Measurements from ENCODE around the gene PRR36. TPM values are rescaled to one million over a fixed set of nuclear protein-coding genes. Genes with fewer than 3 reads are reported as not detected.

The PRR36 gene
- total and polyA plus RNA-seq, 8 donors, result 0.18 to 0.61 (median 0.47) TPM; not detected in 4

DNA sequence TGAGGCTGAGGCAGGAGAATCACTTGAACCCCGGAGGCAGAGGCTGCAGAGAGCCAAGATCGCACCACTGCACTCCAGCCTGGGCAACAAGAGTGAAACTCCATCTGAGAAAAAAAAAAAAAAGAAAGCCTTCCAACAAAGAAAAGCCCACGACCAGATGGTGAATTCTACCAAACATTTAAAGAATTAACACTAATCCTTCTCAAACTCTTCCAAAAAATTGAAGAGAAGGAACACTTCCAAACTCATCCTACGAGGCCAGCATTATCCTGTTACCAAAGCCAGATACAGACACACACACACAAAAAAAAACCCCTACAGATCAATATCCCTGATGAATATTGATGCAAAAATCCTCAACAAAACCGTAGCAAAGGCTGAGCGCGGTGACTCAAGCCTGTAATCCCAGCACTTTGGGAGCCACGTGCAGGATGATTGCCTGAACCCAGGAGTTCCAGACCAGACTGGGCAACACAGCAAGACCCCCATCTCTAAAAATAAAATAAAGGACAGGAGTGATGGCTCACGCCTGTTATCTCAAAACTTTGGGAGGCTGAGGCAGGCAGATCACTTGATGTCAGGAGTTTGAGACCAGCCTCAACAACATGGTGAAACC lies 50.4 kb downstream of the PRR36 start:
- H3K27ac ChIP-seq, result no peak overlapping the region
- peaks cover 0 to 3% (median 1%) of the 10 kb centered on the region in 4 donors for H3K9me3 ChIP-seq
- DNase-seq, result no peak
- no peaks in the 10 kb centered on the region for H3K36me3 ChIP-seq
- no peak overlapping the region for H3K4me3 ChIP-seq
- peaks cover 0 to 35% (median 0%) of the 10 kb centered on the region in 3 donors for H3K27me3 ChIP-seq
- TF ChIP-seq POLR2AphosphoS5 (IDR thresholded peaks at IDR 0.05) (no peak), EP300 (IDR thresholded peaks at IDR 0.05) (no peak), POLR2A (IDR thresholded peaks at IDR 0.05) (no peak)
- TF ChIP-seq, protein P1, sequence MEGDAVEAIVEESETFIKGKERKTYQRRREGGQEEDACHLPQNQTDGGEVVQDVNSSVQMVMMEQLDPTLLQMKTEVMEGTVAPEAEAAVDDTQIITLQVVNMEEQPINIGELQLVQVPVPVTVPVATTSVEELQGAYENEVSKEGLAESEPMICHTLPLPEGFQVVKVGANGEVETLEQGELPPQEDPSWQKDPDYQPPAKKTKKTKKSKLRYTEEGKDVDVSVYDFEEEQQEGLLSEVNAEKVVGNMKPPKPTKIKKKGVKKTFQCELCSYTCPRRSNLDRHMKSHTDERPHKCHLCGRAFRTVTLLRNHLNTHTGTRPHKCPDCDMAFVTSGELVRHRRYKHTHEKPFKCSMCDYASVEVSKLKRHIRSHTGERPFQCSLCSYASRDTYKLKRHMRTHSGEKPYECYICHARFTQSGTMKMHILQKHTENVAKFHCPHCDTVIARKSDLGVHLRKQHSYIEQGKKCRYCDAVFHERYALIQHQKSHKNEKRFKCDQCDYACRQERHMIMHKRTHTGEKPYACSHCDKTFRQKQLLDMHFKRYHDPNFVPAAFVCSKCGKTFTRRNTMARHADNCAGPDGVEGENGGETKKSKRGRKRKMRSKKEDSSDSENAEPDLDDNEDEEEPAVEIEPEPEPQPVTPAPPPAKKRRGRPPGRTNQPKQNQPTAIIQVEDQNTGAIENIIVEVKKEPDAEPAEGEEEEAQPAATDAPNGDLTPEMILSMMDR (IDR thresholded peaks at IDR 0.05), result no peak
- H3K4me1 ChIP-seq, result peaks cover 0 to 1% (median 0%) of the 10 kb centered on the region in 4 donors
- intact Hi-C loops (cut with DNase I; ENCODE audit: low total_unique reads), result no loop called here
- WGBS, 5 donors, result 50 to 58% (median 53%) methylated on average over 9 of the region's 9 CpGs

DNA sequence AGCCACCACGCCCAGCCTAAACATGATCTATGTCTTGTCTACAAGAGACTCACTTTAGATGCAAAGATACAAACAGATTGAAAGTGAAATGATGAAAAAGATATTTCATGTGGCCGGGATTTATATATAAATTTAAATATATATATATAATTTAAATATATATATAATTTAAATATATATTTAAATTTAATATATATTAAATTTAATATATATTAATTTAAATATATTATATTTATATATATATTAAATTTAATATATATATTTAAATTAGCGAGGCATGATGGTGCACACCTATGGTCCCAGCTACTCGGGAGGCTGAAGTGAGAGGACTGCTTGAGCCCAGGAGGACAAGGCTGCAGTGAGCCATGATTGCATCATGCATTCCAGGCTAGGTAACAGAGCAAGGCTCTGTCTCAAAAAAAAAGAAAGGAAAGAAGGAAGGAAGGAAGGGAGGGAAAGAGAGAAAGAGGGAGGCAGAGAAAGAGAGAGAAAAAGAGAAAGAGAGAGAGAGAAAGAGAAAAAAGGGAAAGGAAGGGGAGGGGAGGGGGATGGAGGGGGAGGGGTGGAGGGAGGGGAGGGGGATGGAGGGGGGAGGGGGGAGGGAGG lies 51.2 kb downstream of the PRR36 start:
- H3K36me3 ChIP-seq, result no peaks in the 10 kb centered on the region
- intact Hi-C loops (cut with DNase I; ENCODE audit: low total_unique reads), result no loop called here
- no peak for DNase-seq
- no peak overlapping the region for H3K27ac ChIP-seq
- H3K4me1 ChIP-seq, result no peaks in the 10 kb centered on the region
- TF ChIP-seq POLR2AphosphoS5 (IDR thresholded peaks at IDR 0.05) (no peak), EP300 (IDR thresholded peaks at IDR 0.05) (no peak), POLR2A (IDR thresholded peaks at IDR 0.05) (no peak)
- TF ChIP-seq, protein P1 (IDR thresholded peaks at IDR 0.05), result no peak
- 84 to 93% (median 90%) methylated on average over 4 of the region's 4 CpGs for WGBS, 5 donors
- no peak overlapping the region for H3K4me3 ChIP-seq
- peaks cover 0 to 35% (median 0%) of the 10 kb centered on the region in 3 donors for H3K27me3 ChIP-seq
- peaks cover 0 to 10% (median 7%) of the 10 kb centered on the region in 4 donors for H3K9me3 ChIP-seq

DNA sequence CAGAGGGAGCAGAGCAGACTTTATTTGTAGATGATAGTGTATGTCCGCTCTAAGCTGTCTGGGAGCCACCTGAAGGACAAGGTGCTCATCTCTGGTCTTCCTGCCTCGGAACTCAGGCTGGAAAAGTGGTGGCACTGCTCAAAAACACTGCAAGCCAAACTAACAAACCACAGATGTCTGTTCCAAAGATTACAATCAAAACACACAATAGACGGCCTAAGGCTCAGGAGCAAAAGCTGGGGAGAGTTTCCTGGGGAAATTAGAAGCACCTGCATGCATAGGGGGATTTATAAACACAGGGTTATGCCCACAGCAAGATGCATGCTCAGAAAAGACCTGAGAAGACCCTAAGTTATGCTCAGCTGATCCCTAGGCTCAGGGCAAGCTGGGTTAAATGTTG lies 53.6 kb downstream of the PRR36 start:
- Histone ChIP-seq H3K4me1 (no peaks in the 10 kb centered on the region), H3K36me3 (no peaks in the 10 kb centered on the region), H3K9me3 (peaks cover 0 to 31% (median 21%) of the 10 kb centered on the region in 4 donors), H3K27ac (no peak overlapping the region), H3K4me3 (no peak overlapping the region), H3K27me3 (peaks cover 0 to 39% (median 0%) of the 10 kb centered on the region in 3 donors)
- no peak for DNase-seq
- intact Hi-C loops (cut with DNase I; ENCODE audit: low total_unique reads), result no loop called here
- 29 to 50% (median 33%) methylated on average over 3 of the region's 3 CpGs for WGBS, 5 donors
- TF ChIP-seq, protein P1 (IDR thresholded peaks at IDR 0.05), result no peak
- no peak for TF ChIP-seq POLR2A (IDR thresholded peaks at IDR 0.05)
- TF ChIP-seq POLR2AphosphoS5 (IDR thresholded peaks at IDR 0.05), result no peak
- no peak for TF ChIP-seq EP300 (IDR thresholded peaks at IDR 0.05)

DNA sequence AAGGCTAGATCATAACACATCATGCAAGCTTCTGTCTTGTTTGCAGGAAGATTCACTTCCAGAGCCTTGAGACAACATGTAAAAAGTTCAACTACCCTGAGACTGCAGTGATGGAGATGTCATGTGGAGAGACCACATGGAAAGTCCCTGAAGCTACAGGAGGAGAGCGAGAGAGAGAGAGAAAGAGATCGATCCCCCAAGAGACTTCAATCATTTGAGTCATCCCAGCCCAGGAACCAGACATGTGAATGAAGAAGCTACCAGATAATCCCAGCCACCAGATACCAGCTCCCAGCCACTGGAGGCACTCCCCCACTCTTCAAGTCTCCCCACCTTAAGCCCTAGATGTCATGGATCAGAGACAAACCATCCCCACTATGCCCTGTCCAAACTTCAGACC lies 54.9 kb downstream of the PRR36 start:
- Histone ChIP-seq H3K9me3 (peaks cover 0 to 33% (median 21%) of the 10 kb centered on the region in 4 donors), H3K4me3 (no peak overlapping the region), H3K36me3 (no peaks in the 10 kb centered on the region), H3K4me1 (no peaks in the 10 kb centered on the region), H3K27ac (no peak overlapping the region), H3K27me3 (peaks cover 0 to 42% (median 0%) of the 10 kb centered on the region in 3 donors)
- WGBS, 5 donors, result 80 to 85% (median 83%) methylated on average over 2 of the region's 2 CpGs
- no peak for DNase-seq
- TF ChIP-seq, protein P1 (IDR thresholded peaks at IDR 0.05), result no peak
- intact Hi-C loops (cut with DNase I; ENCODE audit: low total_unique reads), result no loop called here

All from stomach (tissue), 9 donors.